Neural crest cell (in vitro differentiated cells): ENCODE results near the gene CNTN4. TPM values are rescaled to one million over a fixed set of nuclear protein-coding genes. Genes with fewer than 3 reads are reported as not detected.

Source experiments
- DNase-seq: peaks from one replicate; pipeline ENCODE4 v3.0.0; 2021; ENCODE audit warnings: low read depth, mixed read lengths, low spot score
- H3K27ac Mint-ChIP-seq: one replicate; pipeline ENCODE4 v1.8.0; 2021; ENCODE audit warnings: mild to moderate bottlenecking, mixed read lengths; ENCODE audit not compliant: unreplicated experiment
- H3K27me3 Mint-ChIP-seq: 2 replicates; pipeline ENCODE4 v1.8.0; 2021; ENCODE audit warnings: low read depth, mild to moderate bottlenecking, mixed read lengths
- H3K36me3 Mint-ChIP-seq: 2 replicates; pipeline ENCODE4 v1.8.0; 2021; ENCODE audit warnings: low read depth, mild to moderate bottlenecking, mixed read lengths
- H3K4me1 Mint-ChIP-seq: 2 replicates; pipeline ENCODE4 v1.8.0; 2021; ENCODE audit warnings: mixed read lengths
- H3K4me3 Mint-ChIP-seq: one replicate; pipeline ENCODE4 v1.8.0; 2021; ENCODE audit warnings: mild to moderate bottlenecking, mixed read lengths
- H3K9me3 Mint-ChIP-seq: 2 replicates; pipeline ENCODE4 v1.8.0; 2021; ENCODE audit warnings: mixed read lengths
- CTCF ChIP-seq: fragments of 200-600 bp; sonication (generic); conservative IDR thresholded peaks from 2 replicates; pipeline ENCODE4 v1.5.0; 2021; ENCODE audit warnings: antibody characterized with exemption, mild to moderate bottlenecking
- total RNA-seq: library from RNA; stranded (reverse); gene quantifications from 2 replicates; pipeline ENCODE4 v1.2.1, GENCODE V29; 2021

Gene CNTN4
- total RNA-seq, 1 donor from 2014 or later = 2.9 TPM

GRCh38 chr3:3069723-3070122 lies 971.1 kb downstream of the CNTN4 start:
- Mint-ChIP-seq H3K4me1 (no peaks in the 10 kb centered on the region), H3K9me3 (no peaks in the 10 kb centered on the region), H3K36me3 (no peaks in the 10 kb centered on the region)

DNA sequence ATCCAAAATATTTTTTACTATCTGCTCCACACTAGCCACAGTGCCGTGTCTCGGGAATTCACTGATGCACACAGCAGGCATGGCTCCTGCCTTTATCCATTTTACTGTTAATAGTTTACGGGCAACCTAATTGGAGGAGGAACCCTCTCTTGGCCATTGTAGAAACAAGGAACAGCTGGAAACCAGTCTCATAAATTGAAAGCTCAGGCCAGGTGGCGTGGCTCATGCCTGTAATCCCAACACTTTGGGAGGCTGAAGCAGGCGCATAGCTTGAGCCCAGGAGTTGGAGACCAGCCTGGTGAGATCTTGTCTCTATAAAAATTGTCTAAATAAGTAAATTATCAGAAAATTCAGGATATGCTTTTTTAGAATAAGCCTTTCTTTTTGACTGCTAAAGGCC lies 972.5 kb downstream of the CNTN4 start:
- H3K36me3 Mint-ChIP-seq = no peaks in the 10 kb centered on the region
- no peaks in the 10 kb centered on the region for H3K9me3 Mint-ChIP-seq
- no peaks in the 10 kb centered on the region for H3K27me3 Mint-ChIP-seq
- no peak for DNase-seq
- no peak overlapping the region for H3K4me3 Mint-ChIP-seq
- no peaks in the 10 kb centered on the region for H3K4me1 Mint-ChIP-seq
- no peak for TF ChIP-seq CTCF
- H3K27ac Mint-ChIP-seq = no peak overlapping the region

More at GRCh38 chr3:3069723-3070122, 971.1 kb downstream of the CNTN4 start:
- DNase-seq = no peak
- H3K4me3 Mint-ChIP-seq = no peak overlapping the region
- H3K27ac Mint-ChIP-seq = no peak overlapping the region
- TF ChIP-seq CTCF = no peak
- no peaks in the 10 kb centered on the region for H3K27me3 Mint-ChIP-seq

GRCh38 chr3:3074551-3075257 lies 976.0 kb downstream of the CNTN4 start:
- no peak for TF ChIP-seq CTCF
- no peak overlapping the region for H3K27ac Mint-ChIP-seq
- peaks cover 4% of the 10 kb centered on the region for H3K27me3 Mint-ChIP-seq
- no peaks in the 10 kb centered on the region for H3K9me3 Mint-ChIP-seq
- no peaks in the 10 kb centered on the region for H3K36me3 Mint-ChIP-seq
- DNase-seq = no peak
- no peak overlapping the region for H3K4me3 Mint-ChIP-seq
- no peaks in the 10 kb centered on the region for H3K4me1 Mint-ChIP-seq

DNA sequence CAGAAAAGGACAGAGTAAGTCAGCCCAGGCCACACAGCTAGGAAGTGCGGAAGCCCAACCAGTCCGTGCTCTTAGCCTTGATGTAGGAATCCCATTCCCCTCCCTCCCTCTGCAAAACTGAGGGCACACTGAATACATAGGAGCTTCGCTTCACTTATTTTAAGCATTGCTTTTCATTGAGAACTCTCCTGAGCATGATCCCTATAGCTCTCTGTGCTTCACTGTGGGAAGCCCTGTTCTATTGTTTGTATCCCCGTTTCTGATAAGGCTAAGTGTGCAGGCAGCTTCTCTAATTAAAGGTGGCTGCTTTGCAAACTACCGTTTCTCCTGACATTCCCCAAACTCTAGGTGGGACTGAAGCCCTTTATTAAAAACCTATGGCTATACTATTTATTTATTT lies 981.6 kb downstream of the CNTN4 start:
- Mint-ChIP-seq H3K4me1 (no peaks in the 10 kb centered on the region), H3K9me3 (no peaks in the 10 kb centered on the region), H3K27ac (no peak overlapping the region), H3K27me3 (peaks cover 4% of the 10 kb centered on the region), H3K36me3 (no peaks in the 10 kb centered on the region), H3K4me3 (no peak overlapping the region)
- TF ChIP-seq CTCF = no peak
- DNase-seq = no peak

DNA sequence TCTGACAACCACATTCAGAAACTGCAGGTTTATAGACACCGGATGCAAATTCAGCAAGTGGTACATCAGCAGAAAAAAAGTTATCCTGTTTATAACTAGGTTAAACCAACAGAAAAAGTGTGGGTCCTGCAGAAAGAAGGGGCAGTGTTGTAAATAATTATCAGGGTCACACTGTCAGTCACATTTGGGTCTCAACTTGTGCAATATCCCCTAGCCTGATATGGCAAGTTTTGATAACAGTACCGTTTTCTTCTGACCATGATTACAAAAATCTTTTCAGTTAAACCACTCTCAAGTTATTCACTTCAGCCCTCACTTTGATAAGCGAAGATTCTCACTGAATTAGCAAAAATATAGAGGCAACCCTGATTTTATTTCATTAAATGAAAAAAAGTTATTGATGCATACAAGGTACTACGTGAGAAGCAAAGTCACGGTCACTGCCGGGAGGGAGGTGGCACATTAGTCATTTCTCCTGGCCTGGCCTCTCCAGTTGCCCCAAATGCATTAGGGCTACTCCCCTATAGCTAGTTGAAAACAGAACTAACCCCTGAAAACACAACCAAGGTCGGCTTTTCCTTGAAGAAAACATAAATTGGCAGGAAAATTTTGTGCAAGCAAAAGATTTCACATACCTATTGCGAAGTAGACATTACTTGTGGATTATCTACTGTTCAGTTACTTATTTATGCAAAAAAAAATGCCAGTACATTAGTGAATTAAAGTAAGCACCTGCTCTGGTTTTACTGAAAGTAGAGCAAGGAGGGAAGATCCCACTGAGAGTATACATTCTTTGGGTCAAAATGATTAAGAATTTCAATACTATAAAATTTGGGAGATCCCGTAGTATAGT lies 982.9 kb downstream of the CNTN4 start:
- no peak overlapping the region for H3K4me3 Mint-ChIP-seq
- DNase-seq = no peak
- no peaks in the 10 kb centered on the region for H3K4me1 Mint-ChIP-seq
- peaks cover 4% of the 10 kb centered on the region for H3K27me3 Mint-ChIP-seq
- no peak for TF ChIP-seq CTCF
- H3K27ac Mint-ChIP-seq = no peak overlapping the region
- no peaks in the 10 kb centered on the region for H3K9me3 Mint-ChIP-seq
- no peaks in the 10 kb centered on the region for H3K36me3 Mint-ChIP-seq
